NAMALWA (cell line): ENCODE results near the gene COMMD3.
A peak's percentile ranks its signal among the peaks of the same experiment; 100 is the strongest.
"Not testable (repeated sequence)": the region's sequence is repeated elsewhere in the genome, so short reads cannot be mapped to it uniquely, and the experiment has no call there.

ENCODE experiments used
- DNase-seq: peaks from one replicate; pipeline ENCODE4 v3.0.0-alpha.2; 2015; ENCODE audit warnings: low spot score

The COMMD3 gene

DNA sequence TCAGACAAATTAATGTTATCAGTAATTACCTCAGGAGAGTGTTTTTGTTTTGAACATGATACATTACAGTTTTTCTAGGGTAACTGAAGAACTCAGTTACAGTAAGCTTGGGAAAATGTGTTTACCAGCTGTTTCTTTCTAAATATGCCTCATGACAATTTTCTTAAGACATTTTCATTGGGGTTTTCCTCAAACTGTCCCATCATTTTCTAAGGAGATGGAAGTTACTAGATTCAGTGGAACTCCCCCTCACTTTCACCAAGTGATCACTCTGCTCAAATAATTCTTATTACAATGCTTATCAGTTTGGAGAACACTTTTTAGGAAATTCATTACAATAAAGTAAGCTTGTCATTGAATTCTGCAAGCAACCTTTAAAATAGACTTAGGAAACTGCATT lies 22.7 kb downstream of the COMMD3 start:
- DNase-seq = no peak

DNA sequence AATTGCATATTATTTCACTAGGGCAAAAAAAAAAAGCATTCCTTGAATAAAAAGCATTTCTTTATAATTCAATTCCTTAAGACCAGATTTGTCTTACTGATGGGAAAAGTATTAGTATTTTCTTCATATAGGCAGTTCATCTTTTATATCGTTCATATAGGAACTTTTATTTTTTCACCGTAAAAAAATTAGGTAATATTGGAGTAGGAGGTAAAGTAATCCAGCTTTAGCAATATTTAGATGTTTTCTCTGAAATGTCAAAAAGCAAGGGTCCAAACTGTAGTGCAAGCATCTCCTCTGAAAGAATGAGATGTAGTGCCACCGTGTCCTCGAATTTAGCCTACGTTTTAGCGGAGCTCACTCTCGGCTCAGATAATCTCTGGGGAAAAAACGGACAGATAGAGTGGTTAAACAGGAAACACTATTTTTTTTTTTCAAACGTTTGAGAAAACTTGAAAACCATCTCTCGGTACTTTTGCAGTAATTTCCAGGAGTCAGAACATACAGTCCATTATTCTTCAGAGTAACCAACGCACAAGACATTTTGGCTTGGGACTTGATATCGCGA lies 23.7 kb downstream of the COMMD3 start:
- DNase-seq = no peak

DNA sequence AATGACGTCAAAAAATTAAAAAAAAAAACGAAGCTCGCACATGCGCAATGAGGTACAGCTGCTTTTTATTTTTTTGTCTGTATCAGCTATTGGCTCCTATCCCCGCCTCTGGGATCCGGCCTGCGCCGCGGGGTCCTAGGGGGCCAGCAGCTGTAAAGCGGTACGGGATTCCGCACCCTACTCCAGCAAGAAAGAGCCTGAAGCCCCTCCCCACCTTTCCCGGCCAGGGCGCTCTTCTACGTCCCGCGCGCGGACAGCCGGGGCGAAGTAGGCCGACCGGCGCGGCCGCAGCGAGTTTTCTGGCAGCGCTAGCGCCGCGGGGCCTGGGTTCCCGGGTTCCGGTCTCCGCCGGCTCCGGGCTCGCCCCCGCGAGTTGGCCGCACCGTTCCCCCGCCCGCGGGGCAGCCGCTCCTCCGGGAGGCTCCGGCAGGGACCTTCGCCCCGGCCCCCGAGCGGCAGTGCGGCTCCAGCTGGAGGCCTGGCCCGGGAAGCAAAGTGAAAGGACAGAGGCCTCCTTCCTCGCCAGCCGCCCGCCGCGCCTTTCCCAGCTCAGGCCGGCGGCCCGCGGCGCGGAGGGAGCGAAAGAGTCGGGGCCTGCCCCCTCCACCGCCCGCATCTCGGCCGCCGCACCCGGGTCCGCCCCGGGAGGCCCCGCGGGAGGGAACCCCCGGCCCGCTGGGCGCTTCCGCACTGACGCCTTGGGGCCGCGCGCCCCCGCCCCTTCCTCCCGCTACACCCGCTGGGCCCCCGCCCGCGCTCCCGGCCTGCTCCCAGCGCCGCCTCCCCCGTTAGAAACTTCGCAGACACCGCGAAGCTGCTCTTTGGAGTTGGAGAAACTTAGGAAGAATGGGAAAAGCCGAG lies 24.4 kb downstream of the COMMD3 start:
- peak; percentile 92 for DNase-seq

DNA sequence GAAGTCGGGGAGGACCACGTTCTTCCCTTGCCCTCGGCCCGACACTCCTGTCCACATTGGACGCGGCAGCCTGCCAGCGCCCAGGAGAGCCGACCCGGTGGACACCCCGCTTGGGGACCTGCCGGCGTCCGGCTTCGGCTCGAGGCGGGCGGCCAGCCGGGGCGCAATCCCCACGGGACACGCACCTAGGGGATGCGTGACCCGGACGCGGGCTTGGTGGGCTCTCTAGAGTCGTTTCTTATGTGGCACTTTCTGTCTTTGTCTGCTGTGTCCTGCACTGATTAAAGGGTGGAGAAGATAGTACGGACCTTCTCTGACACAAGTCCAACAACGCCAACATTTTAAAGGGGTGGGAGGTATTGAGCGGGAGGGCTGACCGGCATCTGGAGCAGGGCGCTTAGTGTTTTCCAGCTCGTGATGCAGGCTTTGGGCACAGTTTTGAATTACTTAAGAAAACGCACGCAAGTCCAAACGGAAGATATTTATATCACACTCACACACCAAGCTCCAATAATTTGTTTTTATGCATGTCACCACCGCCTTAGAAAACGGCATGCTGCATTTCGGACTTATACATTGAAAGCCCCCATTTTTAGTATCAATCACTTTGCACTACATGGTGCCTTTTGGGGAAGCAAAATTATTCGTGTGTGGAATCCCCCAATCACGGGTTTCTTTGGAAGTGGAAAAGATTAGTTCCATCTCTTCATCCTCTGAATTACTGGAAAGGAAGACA lies 25.2 kb downstream of the COMMD3 start:
- peak; percentile 42 for DNase-seq

DNA sequence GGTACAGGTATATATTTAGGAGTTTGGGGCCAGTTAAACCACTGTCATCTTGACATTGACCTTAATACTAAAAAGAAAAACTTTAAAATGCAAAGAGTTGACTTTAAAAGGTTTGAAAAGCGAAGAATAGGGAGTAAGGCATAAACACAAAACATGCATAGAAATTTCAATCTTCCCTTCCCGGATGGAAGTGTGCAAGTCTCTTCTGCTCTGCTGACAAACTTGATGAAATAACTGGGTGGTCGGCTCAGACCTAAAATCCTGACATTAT lies 25.7 kb downstream of the COMMD3 start:
- DNase-seq = no peak

DNA sequence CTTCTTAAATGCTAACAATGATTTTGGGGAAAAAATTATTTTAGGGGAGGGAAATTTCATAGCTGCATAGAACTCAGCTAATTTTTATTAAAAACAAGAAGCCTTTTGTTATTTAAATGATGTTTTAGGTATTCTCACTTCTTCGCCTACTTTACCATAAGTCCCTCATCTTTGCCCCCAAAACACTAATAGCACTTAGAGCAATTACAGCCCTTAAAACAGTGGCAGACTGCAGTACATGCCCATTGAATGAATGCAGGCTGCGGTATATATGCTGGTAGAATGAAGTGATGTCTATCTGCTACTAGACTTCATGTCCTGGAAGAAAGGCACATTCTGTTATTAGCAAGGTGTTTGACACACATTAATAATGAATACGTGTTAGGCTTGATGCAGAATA lies 26.2 kb downstream of the COMMD3 start:
- peak; percentile 48 for DNase-seq

DNA sequence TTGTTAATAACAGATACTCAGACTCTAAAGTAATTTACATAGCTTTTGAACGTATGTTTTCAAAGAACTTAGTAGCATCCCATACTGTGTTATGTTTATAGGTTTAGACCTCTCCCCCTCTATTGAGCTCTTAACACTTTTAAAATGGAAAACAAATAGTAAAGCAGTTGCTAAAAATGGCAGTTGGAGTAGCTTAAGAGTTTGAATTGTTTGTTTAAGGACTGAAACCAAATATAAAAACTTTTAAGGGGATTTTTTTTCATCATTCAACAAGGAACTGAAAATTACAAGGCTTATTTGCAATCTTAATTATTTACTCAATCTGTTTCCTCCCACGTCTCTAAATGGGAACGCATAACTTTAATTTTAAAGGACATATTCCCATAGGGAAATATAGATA lies 27.5 kb downstream of the COMMD3 start:
- peak; percentile 35 for DNase-seq

DNA sequence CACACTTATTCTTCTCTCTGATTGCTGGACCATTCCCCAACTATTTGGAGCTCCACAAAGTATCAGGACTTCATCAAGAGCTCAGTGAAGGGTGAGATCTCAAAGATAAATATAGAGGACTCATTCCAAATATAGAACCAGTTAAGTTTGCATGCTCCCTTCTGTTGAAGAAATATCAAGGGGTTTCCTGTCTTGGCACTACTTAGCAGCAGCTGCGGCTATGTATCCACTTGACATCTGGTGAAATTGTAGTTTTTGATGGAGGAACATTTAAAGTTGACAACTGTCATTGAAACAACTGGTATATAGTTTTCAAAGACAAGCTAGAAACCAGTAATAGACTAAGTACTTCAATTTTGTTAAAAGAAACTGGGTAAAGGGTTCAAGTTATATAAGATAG lies 28.1 kb downstream of the COMMD3 start:
- DNase-seq = peak; percentile 80

DNA sequence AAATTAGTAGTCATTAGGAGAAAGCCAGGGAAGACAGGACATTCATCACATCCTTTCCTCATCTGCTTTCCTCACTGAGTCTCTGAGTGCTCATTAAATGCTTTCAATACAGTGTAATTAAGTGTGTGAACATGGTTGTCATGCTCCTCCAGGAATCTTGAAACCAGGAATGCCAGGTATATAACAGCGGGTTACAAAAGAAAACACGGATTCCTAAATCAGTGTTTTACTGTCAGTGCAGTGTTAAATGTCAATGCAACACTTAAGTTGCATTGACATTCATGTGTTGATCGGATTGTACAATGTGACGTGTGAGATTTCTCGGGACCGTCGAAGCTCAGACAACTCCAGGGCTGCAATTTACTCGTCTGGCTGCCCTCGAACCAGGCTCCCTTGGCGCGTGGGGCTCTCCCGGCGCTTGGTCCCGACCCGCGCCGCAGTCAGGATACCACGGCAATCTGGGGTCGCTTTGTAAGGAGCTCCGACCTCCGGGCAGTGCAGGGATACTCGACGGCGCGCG lies 28.7 kb downstream of the COMMD3 start:
- no peak for DNase-seq

DNA sequence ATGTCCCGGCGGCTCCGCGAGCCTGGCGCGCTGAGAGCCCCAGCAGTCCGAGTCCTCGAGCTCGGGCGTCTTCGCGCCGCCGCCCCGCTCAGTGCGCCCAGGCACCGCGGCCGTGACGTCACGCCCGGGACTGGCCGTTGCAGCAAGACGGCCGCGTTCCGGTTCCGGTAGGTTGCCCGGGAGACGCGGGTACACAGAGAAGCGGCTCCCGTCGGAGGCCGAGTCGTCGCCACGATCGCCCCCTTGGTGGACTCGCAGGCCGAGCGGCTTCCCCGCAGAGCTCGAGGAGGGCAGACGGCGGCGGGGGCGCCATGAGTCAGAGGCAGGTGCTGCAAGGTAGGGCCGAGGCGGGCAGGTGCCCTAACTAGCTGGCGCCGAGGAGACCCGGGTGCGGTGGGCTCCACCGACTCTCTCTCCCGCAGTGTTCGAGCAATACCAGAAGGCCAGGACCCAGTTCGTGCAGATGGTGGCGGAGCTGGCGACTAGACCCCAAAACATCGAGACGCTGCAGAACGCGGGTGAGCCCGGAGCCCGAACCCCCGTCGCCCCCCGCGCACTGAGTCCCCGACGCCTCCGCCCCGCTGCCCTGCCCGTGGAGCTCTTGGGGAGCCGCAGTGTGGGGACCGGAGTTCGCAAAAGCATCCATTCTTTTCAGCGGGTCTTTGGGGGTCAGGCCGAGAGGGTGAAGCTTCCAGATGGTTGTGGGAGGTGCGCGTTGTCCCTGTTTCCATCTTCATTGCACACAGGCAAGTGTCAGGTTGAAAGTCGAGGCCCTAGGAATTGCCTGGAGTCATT lies 29.3 kb downstream of the COMMD3 start, which contains the start of gene SPAG6:
TSS of gene SPAG6 (plus strand) at position 196 of the 795 bp plus-strand sequence. CDS start at position 312, 116 bp downstream.
- DNase-seq = no peak

DNA sequence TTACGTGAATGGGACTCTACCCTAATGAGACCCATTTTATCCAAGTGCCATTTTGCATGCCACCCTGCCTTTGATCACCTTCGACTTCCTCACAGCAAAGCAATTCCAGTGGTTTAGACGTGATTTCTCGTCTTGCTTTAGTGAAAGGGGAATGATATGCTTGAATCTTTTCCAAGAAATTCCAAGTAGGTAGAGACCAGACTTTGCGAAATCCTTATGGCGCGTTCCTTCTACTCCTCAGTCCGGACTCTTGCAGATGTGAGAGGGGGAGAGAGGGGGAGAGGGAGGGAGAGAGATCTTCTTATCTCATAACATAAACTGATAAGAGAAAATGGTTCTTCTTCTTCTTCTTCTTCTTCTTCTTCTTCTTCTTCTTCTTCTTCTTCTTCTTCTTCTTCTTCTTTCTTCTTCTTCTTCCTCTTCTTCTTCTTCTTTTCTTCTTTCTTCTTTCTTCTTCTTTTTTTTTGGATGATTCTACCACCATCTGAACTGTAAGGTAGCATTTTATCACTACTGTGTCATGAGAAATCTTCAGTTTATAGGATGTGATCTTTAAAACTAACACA lies 30.0 kb downstream of the COMMD3 start:
- DNase-seq = no peak

DNA sequence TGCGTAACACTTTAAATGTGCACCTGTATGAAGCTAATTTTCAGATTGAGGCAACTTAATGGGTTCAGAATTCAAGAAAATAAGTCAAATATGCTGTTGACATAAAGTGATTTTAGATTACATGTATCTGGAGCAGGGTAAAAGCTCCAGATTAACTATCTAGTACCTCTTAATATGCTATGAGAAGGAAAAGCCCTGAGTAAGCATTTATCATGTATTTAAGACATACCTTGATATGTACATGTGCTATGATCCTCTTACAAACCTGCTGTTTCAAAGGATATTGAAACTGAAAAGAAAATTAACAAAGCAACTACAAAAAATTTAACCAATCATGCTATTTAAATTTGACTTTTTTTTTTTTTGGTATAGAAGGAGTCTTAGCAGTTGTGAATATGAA lies 33.6 kb downstream of the COMMD3 start:
- DNase-seq = no peak

DNA sequence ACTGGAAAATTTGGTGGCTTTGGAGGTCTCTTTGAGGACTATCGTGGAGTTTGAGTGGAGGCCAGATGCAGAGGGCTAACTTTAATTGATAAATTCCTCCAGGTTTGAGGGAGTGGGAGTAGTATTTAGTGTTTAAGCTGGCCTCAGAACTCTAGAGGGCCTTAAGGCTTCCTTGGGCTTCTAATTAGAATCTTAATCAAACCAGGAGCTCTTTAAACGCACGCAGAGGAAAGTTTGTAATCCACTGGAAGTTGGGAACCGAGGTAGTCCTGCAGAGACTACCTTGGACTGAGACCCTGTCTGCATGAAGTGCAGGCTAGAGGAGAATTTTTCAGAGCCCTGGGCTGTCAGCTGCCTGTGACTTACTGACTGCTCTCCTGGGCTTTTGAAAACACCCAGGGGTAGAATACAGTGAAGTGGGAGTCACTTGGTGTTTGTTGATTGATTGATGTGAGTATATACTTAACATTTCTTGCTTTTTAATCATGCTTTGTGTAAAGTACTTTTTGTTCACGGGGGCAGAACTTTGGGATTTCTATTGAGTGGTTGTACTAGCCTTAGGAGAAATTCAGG lies 35.0 kb downstream of the COMMD3 start:
- no peak for DNase-seq

DNA sequence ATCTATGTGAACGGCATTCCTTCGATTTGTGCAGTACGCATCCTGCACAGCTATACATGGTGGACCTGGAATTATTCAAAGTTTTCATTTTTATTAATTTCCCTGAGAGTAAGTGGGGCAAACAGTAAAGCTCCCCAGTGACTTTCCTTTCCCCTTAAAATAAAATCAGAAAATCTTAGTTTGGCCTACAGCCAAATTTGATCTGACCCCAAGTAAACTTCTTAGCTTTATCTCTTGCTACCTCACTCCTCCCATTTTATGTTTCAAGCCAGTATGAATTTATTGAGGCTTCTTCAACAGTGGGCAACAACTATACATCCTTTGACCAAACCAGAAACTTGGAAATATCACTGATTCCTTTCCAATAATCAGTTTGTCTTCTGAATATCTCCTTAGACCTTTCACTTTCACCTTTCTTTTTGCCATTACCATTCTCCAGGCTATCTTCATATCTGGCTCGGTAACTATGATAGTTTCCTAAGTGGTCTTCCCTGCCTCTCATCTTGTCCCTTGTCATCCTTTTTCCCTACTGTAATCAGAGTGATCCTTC lies 40.2 kb downstream of the COMMD3 start:
- DNase-seq = no peak

DNA sequence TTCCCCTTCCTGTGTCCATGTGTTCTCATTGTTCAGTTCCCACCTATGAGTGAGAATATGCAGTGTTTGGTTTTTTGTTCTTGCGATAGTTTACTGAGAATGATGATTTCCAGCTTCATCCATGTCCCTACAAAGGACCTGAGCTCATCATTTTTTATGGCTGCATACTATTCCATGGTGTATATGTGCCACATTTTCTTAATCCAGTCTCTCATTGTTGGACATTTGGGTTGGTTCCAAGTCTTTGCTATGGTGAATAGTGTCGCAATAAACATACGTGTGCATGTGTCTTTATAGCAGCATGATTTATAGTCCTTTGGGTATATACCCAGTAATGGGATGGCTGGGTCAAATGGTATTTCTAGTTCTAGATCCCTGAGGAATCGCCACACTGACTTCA lies 41.6 kb downstream of the COMMD3 start:
- DNase-seq = not testable (repeated sequence)

DNA sequence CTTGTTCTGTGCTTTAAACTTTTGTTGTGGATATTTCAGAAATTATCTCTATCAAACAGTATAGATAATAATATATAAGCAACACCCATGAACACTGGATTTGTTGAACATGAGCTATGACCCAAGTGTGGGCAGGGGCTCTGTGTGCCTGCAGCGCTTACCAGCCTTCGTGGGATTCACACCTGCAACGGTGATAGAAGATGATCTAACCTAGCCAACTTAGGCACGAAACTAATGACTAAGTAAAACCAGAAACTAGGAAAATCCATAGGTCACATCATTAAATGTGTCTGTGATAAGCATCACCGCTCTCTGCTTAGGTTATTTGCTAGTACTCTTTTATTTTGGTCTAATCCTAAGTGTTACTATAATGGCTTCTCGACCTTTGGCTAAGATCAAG lies 47.1 kb downstream of the COMMD3 start:
- DNase-seq = no peak

DNA sequence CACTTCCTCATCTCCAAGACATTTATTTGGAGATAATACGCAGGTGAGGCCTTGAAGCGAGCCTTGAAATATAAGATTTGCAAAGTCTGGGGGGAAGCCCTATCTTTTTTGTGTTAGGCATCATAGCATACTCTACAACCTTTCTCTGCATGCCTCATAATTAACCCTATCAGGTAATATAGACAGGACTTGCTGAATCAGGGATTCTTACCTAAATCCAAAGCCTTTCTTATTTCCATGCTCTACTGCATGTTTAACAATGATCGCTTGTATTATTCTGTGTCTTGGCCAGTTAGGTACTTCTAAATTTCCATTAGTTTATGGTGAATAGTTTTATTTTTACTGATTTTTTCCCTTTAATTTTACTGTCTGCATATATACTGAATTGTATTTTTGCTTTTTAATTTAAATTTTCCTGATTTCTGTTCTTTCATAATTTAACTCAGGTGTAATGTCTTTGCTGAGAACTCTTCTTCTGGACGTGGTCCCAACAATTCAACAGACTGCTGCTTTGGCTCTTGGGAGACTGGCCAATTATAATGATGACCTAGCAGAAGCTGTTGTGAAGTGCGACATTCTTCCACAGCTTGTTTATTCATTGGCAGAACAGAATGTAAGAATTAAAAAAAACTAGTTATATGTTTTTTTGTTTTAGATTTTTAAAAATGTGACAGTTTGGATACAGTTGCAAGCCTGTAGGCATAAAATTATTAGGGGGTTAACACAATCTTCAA lies 48.4 kb downstream of the COMMD3 start:
- DNase-seq = no peak

DNA sequence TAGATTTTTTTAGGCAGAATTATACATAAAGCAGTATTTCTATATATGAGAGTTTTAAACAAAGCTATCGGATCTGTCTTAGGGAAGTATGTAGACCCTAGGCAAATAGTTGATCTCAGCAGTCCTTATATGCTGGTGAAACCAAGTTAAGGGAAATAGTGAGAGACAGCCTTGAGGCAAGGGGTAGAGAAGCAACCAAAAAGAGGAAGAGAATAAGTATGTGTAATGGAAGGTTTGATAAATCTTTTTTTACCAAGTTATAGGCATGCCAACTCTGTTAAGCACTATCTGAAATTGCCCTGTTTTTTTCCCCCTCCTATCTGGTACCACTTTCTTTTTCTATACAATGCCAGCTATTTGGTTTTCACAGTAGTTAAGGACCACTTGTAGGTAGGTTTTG lies 49.0 kb downstream of the COMMD3 start:
- DNase-seq = peak; percentile 48

DNA sequence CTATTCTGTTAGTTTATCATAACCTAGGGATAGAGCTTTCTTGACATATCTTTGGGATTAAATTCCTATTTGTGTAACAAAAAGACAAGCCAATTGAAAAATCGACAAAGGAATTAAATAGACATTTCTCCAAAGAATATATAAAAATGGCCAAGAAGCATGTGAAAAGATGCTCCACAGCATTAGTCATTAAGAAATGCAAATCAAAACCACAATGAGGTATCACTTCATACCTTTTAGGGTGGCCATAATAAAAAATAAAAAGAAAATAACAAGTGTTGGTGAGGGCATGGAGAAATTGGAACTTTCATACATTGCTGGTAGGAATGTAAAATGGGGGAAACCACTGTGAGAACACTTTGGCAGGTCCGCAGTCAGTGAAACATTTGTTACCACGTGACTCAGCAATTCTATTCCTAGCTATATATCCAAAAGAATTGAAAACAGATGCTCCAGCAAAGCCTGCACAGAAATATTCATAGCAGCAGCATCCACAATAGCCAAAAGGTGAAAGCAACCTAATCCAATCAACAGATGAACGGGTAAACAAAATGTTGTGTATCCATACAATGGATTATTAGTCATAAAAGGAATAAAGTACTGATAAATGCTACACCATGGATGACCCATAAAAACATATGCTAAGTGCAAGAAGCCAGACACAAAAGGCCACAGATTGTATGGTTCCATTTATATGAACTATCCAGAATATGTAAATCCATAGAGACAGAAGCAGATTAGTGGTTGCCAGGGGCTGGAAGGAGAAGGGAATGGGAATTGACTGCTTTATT lies 49.7 kb downstream of the COMMD3 start:
- no peak for DNase-seq

DNA sequence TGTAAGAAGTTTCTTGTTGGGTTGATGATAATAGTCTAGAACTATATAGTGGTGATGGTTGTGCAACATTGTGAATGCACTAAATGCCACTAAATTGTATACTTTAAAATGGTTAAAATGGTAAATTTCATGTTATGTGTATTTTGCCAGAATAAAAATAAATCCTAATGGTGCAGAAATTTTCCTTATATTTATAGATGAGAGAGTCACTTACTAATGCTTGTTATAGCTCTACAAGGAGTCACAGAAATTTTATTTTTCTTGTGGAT lies 50.2 kb downstream of the COMMD3 start:
- DNase-seq = no peak
